Coronary artery (tissue), 2 donors: ENCODE measurements around the gene GPR156.

ENCODE experiments used
- DNase-seq: peaks from one replicate; pipeline ENCODE4 v3.0.0-alpha.2; 2017; ENCODE audit warnings: low spot score
- H3K27ac ChIP-seq, 2 donors: fragments of 200-600 bp; sonication (generic); one replicate each; pipeline ENCODE4 v1.5.1; 2016 to 2019
- H3K4me3 ChIP-seq: fragments of 200-600 bp; sonication (generic); 2 replicates; pipeline ENCODE4 v1.5.1; 2016; ENCODE audit warnings: mild to moderate bottlenecking, moderate library complexity
- TF ChIP-seq, protein P1 (sequence below): fragments of 200-600 bp; sonication (generic); IDR thresholded peaks from one replicate; pipeline ENCODE4 v1.5.1; 2019; ENCODE audit warnings: antibody characterized with exemption

The GPR156 gene

DNA sequence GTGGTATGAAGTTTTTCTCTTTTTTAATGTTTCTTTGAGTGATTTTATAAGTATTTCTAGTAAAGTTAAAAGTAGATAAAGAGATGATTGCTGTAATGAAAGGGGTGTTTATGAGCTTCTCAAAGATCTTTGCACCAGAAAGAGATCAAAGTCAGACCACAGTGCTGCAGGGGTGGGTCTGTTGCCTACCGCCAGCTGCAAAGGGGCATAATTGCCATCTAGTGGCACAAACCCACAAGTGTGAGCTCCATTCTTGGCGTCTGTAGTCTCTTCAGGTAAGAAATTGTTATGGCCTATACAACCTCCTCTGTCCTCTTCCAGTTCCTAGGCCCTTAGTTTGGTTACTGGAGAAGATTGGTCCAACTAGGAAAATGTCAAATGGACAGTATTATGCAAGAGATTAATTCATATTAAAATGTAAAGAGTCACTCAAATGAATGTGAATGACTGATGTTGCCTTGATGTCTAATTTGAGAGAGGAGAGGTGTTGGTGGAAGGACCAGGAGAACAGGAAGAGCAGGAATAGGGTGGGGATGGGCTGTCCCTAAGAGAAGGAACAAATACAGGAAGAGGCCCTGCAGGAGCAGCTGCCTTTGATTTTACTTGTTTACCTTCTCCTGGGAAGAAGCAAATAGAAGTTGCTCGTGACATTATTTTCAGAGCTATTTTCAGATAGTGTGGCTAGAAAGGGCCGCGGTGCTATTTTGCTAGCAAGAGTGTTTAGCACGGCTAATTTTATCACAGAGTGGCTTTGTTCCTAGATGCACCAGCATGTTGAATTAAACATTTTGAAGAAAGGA is 137.8 kb downstream of the GPR156 start:
- Histone ChIP-seq H3K4me3 (no peak overlapping the region), H3K27ac (no peak overlapping the region)
- no peak for DNase-seq
- TF ChIP-seq, protein P1, sequence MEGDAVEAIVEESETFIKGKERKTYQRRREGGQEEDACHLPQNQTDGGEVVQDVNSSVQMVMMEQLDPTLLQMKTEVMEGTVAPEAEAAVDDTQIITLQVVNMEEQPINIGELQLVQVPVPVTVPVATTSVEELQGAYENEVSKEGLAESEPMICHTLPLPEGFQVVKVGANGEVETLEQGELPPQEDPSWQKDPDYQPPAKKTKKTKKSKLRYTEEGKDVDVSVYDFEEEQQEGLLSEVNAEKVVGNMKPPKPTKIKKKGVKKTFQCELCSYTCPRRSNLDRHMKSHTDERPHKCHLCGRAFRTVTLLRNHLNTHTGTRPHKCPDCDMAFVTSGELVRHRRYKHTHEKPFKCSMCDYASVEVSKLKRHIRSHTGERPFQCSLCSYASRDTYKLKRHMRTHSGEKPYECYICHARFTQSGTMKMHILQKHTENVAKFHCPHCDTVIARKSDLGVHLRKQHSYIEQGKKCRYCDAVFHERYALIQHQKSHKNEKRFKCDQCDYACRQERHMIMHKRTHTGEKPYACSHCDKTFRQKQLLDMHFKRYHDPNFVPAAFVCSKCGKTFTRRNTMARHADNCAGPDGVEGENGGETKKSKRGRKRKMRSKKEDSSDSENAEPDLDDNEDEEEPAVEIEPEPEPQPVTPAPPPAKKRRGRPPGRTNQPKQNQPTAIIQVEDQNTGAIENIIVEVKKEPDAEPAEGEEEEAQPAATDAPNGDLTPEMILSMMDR, result no peak

- TF ChIP-seq, protein P1, result no peak
These were observed 139.3 kb downstream of the GPR156 start for GRCh38 chr3:120145542-120146285.

GRCh38 chr3:120144267-120144666 is 140.8 kb downstream of the GPR156 start:
- Histone ChIP-seq H3K4me3 (no peak overlapping the region), H3K27ac (no peak overlapping the region)
- DNase-seq, result no peak
- TF ChIP-seq, protein P1, result no peak

More at GRCh38 chr3:120145542-120146285, 139.3 kb downstream of the GPR156 start:
- H3K27ac ChIP-seq, result no peak overlapping the region
- H3K4me3 ChIP-seq, result no peak overlapping the region
- no peak for DNase-seq

- no peak for DNase-seq
- TF ChIP-seq, protein P1, result no peak
- Histone ChIP-seq H3K4me3 (no peak overlapping the region), H3K27ac (no peak overlapping the region)
These were observed 141.3 kb downstream of the GPR156 start for GRCh38 chr3:120143676-120144075.

DNA sequence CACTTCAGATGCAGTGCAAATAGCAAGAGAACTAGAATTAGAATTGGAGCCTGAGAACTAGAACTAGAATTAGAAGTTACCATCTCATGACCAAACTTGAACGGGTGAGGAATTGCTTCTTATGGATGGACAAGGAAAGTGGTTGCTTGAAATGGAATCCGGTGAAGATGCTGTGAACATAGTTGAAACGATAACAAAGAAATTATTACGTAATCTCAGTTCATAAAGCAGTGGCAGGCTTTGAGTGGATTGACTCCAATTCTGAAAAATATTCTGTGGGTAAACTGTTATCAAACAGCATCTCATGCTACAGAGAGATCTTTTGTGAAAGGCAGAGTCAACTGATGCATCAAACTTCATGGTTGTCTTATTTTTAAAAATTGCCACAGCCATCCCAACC is 142.8 kb downstream of the GPR156 start:
- Histone ChIP-seq H3K4me3 (no peak overlapping the region), H3K27ac (no peak overlapping the region)
- TF ChIP-seq, protein P1, result no peak
- DNase-seq, result no peak

DNA sequence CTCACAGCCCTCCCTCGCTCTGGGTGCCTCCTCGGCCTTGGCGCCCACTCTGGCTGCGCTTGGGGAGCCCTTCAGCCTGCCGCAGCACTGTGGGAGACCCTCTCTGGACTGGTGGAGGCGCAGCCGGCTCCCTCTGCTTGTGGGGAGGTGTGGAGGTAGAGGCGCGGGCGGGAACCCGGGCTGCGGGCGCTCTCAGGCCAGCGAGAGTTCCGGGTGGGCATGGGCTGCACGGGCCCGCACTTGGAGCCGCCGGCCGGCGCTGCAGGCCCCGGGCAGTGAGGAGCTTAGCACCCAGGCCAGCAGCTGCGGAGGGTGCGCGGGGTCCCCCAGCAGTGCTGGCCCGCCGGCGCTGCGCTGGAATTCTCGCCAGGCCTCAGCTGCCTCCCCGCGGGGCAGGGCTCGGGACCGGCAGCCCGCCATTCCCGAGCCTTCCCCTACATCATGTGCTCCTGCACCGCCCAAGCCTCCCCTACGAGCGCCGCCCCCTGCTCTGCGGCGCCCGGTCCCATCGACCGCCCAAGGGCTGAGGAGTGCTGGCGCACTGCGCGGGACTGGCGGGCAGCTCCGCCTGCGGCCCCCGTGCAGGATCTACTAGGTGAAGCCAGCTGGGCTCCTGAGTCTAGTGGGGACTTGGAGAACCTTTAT is 144.8 kb downstream of the GPR156 start:
- Histone ChIP-seq H3K4me3 (no peak overlapping the region), H3K27ac (no peak overlapping the region)
- TF ChIP-seq, protein P1, result no peak
- DNase-seq, result no peak
